ENCODE data around the gene GAGE12D.
"Not testable (repeated sequence)": the region's sequence is repeated elsewhere in the genome, so short reads cannot be mapped to it uniquely, and the experiment has no call there.

GAGE12D gene, protein sequence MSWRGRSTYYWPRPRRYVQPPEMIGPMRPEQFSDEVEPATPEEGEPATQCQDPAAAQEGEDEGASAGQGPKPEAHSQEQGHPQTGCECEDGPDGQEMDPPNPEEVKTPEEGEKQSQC

DNA sequence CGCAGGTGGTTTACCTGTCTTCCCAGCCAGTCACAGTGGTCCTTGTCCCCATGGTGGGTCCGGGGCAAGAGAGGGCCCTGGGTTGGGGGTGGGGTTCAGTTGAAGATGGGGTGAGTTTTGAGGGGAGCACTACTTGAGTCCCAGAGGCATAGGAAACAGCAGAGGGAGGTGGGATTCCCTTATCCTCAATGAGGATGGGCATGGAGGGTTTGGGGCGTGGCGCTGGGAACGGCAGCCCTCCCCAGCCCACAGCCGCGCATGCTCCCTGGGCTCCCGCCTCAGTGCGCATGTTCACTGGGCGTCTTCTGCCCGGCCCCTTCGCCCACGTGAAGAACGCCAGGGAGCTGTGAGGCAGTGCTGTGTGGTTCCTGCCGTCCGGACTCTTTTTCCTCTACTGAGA is at the start of gene GAGE12D:
Gene GAGE12D (plus strand): TSS at position 301 of the 400 bp plus-strand sequence. CDS start 1,155 bp downstream, outside the sequence.
- DNase-seq, result not testable (repeated sequence)

DNA sequence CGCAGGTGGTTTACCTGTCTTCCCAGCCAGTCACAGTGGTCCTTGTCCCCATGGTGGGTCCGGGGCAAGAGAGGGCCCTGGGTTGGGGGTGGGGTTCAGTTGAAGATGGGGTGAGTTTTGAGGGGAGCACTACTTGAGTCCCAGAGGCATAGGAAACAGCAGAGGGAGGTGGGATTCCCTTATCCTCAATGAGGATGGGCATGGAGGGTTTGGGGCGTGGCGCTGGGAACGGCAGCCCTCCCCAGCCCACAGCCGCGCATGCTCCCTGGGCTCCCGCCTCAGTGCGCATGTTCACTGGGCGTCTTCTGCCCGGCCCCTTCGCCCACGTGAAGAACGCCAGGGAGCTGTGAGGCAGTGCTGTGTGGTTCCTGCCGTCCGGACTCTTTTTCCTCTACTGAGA is 9.7 kb upstream of the GAGE12D start, which contains the start of gene GAGE12C:
Gene GAGE12C (plus strand): TSS at position 301 of the 400 bp plus-strand sequence. CDS start 1,155 bp downstream, outside the sequence.
- DNase-seq, result not testable (repeated sequence)

DNA sequence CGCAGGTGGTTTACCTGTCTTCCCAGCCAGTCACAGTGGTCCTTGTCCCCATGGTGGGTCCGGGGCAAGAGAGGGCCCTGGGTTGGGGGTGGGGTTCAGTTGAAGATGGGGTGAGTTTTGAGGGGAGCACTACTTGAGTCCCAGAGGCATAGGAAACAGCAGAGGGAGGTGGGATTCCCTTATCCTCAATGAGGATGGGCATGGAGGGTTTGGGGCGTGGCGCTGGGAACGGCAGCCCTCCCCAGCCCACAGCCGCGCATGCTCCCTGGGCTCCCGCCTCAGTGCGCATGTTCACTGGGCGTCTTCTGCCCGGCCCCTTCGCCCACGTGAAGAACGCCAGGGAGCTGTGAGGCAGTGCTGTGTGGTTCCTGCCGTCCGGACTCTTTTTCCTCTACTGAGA is 9.5 kb downstream of the GAGE12D start, which contains the start of gene GAGE12E:
Gene GAGE12E (plus strand): TSS at position 301 of the 400 bp plus-strand sequence. CDS start 1,155 bp downstream, outside the sequence.
- DNase-seq, result not testable (repeated sequence)

DNA sequence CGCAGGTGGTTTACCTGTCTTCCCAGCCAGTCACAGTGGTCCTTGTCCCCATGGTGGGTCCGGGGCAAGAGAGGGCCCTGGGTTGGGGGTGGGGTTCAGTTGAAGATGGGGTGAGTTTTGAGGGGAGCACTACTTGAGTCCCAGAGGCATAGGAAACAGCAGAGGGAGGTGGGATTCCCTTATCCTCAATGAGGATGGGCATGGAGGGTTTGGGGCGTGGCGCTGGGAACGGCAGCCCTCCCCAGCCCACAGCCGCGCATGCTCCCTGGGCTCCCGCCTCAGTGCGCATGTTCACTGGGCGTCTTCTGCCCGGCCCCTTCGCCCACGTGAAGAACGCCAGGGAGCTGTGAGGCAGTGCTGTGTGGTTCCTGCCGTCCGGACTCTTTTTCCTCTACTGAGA is 19.0 kb downstream of the GAGE12D start, which contains the start of gene GAGE12F:
Gene GAGE12F (plus strand): TSS at position 301 of the 400 bp plus-strand sequence. CDS start 1,155 bp downstream, outside the sequence.
- not testable (repeated sequence) for DNase-seq

DNA sequence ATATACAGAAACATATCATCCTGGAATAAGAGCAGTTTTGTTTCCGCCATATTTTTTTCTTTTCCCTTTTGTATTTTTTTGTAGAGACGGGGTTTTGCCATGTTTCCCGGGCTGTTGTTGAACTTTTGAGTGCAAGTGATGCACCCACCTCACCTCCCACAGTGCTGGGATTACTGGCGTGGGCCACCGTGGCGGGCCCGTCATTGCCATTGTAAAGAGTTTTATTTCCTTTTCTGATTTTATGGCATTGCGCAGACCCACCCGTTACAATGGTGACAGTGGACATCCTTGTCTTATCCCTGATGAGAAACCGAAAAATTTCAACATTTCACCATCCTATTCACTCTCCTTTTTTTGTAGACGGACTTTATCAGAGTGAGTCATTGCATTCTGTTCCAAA is 27.2 kb downstream of the GAGE12D start:
- DNase-seq, result not testable (repeated sequence)

DNA sequence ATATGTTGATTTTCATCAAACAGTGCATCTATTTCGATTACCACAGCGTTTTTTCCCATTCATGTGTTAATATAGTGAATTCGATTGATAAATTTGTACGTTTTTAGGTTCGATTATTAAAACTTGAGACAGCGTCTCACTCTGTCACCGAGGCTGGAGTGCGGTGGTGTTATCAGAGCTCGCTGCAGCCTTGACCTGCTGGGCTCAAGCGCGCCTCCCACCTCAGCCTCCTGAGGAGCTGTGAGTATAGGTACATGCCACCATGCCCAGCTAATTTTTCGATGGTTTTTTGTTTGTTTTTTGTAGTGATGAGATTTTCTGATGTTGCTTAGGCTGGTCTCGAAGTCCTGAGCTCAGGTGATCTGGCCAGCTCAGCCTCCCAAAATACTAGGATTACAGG is 27.6 kb downstream of the GAGE12D start:
- DNase-seq, result not testable (repeated sequence)

DNA sequence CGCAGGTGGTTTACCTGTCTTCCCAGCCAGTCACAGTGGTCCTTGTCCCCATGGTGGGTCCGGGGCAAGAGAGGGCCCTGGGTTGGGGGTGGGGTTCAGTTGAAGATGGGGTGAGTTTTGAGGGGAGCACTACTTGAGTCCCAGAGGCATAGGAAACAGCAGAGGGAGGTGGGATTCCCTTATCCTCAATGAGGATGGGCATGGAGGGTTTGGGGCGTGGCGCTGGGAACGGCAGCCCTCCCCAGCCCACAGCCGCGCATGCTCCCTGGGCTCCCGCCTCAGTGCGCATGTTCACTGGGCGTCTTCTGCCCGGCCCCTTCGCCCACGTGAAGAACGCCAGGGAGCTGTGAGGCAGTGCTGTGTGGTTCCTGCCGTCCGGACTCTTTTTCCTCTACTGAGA is 28.6 kb downstream of the GAGE12D start, which contains the start of gene GAGE12G:
Gene GAGE12G (plus strand): TSS at position 301 of the 400 bp plus-strand sequence. CDS start 1,155 bp downstream, outside the sequence.
- DNase-seq, result not testable (repeated sequence)

DNA sequence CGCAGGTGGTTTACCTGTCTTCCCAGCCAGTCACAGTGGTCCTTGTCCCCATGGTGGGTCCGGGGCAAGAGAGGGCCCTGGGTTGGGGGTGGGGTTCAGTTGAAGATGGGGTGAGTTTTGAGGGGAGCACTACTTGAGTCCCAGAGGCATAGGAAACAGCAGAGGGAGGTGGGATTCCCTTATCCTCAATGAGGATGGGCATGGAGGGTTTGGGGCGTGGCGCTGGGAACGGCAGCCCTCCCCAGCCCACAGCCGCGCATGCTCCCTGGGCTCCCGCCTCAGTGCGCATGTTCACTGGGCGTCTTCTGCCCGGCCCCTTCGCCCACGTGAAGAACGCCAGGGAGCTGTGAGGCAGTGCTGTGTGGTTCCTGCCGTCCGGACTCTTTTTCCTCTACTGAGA is 38.1 kb downstream of the GAGE12D start, which contains the start of gene GAGE12H:
Gene GAGE12H (plus strand): TSS at position 301 of the 400 bp plus-strand sequence. CDS start 1,155 bp downstream, outside the sequence.
- DNase-seq, result not testable (repeated sequence)

DNA sequence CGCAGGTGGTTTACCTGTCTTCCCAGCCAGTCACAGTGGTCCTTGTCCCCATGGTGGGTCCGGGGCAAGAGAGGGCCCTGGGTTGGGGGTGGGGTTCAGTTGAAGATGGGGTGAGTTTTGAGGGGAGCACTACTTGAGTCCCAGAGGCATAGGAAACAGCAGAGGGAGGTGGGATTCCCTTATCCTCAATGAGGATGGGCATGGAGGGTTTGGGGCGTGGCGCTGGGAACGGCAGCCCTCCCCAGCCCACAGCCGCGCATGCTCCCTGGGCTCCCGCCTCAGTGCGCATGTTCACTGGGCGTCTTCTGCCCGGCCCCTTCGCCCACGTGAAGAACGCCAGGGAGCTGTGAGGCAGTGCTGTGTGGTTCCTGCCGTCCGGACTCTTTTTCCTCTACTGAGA is 47.7 kb downstream of the GAGE12D start, which contains the start of gene GAGE2A:
Gene GAGE2A (plus strand): TSS at position 301 of the 400 bp plus-strand sequence. CDS start 1,155 bp downstream, outside the sequence.
- DNase-seq, result not testable (repeated sequence)

DNA sequence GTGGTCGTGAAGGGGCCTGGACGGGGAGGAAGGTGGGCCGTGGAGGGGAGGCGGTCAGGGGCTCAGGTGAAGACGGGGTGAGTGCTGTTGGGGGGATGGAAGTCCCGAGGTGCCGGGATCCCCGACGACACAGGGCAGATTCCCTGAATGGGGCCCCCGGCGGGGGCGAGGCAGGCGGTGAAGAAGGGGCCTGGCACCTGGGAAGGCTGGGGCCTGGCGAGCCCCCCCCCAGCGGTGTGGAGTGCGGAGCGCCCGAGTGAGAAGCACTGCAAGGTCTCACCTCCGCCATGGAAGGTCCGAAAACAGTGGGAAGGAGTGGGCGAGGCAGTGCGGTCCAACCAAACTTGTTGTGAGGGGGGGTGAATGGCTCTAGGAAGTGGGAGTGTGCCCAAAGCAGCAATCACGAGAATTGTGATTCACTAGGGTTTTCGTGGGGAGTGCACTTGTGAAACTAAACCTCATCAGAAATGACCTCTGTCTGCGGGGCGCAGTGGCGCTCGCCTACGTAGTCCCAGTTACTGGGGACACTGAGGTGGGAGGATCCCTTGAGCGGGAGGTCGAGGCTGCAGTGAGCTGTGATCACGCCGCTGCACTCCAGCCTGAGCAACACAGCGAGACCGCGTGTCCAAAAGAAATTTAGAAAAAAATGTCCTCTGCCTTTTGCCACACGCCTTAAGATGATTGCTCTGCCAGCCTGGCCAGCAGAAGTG is 48.4 kb downstream of the GAGE12D start:
- not testable (repeated sequence) for DNase-seq

DNA sequence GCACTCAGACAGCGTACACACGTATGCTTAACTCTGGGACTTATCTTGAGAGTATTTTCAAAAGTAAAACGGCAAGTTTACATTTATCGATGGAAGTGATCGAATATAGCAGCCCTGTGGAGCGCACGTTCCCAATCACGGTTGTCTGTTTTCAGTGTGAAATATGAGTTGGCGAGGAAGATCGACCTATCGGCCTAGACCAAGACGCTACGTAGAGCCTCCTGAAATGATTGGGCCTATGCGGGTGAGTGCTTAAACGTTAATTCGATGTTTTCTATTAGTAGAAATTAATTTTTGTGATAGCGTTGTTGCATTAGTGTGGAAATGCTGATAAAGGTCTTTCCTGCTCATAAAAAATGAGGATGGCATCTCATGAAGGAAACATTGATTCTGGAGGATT is 49.0 kb downstream of the GAGE12D start:
- not testable (repeated sequence) for DNase-seq

All from NCI-H526 (cell line).